HG02571 (cell line): Measurements from ENCODE around the gene HNRNPLL.

Experiments
- ATAC-seq: cut with Tn5 transposase; IDR thresholded peaks from one replicate; pipeline ENCODE4 v1.9.1; 2021; ENCODE audit warnings: mild to moderate bottlenecking, moderate library complexity; ENCODE audit not compliant: unreplicated experiment

Gene HNRNPLL

DNA sequence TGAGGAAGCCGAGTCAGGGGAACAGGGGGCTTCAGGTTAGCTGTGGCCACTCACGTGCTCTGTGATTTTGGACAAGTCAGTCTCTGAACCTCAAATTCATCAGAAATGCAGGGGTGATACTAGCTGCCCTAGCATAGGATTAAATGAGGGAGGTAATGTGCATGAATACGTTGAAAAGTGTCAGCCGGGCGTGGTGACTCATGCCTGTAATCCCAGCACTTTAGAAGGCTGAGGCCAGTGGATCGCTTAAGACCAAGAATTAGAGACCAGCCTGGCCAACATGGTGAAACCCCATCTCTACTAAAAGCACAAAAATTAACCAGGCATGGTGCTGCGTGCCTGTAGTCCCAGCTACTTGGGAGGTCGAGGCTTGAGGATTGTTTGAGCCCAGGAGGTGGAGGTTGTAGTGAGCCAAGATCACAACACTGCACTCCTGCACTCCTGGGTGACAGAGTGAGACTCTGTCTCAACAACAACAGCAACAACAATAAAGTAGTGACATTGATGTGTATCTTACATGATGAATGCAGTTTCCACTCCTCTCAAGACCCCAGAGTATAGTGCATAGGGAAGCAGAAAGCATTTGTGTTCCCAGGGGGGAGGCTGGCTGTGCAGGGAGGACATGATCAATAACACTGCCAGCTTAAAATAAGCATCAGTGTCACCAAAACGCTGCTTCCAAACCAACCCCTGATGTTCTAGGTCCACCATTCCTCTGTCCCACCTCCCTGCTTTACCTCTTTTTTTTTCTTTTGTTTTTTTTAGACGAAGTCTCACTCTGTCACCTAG is 68.8 kb downstream of the HNRNPLL start:
- ATAC-seq = no peak

DNA sequence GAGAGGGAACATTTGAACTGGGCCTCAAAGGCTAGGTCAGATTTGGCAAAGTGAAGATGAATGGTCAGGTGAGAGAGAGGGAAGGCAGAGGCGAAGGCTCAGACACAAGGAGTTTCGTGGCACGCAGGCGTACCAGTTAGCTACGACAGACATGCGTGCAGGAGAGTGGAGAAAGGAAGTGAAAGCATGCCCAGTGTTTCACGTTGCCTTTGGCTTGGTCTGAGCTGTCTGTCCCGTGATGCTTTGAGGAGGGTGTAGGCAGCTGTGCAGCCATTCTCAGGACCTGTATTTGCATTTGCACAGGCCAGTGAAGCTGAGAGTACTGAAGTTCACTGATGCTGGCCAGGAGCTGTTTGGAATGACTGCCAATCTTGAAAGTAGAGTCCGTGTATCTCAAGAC is 69.5 kb downstream of the HNRNPLL start:
- ATAC-seq = peak; percentile 97

DNA sequence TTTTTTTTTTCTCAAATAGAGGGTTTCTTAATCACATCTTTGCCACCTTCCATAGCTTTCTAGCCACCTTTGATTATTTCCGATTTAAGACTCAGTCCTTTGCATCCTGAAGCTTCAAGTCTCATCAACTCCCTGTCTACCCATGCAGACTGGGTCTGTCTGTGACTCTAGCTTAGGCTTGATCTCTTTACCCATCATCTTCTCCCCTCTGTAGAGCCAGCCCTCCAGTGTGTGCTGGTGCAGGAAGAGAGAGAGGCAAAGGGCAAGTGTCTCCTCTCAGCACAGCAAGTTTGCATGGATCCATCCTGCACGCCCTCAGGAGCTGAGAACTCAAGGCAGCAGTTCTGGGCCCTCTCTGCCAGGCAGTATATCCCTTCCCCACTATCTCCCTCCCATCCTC is 70.4 kb downstream of the HNRNPLL start:
- ATAC-seq = no peak

DNA sequence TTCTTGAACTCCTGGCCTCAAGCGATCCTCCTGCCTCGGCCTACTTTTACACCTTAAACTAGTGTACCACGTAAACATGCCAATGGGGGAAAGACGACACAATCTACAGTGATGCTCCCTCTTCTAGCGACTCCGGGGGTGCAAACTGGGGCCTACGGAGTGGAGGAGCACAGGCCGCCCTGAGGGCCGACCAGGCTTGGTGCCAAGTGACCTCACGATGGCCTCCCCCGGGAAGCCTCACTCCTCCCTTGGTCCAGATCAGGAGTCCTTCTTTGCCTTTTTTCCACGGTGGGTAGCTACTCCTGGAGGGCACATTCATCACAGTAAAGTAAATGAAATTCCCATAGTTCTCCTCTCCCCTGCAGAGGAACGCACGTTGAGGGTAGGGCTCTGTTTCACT is 73.5 kb downstream of the HNRNPLL start:
- ATAC-seq = no peak

DNA sequence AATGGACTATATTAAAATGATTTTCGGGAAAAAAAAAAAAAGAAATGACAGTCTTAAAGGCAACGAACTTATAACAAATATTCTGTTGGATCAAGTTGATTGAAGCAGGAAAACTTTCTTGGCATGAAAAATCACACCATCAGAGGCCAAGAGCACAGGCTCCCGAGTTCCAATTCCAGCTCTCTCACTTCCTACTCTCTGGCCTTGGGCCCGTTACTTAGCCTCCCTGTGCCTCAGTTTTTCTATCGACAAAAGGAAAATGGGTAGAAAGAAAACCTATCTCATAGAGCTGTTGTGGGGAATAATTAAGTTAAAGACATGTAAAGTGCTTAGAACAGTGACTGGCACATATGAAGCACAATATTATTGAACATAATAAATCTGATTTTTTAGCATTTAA is 74.2 kb downstream of the HNRNPLL start:
- ATAC-seq = no peak

DNA sequence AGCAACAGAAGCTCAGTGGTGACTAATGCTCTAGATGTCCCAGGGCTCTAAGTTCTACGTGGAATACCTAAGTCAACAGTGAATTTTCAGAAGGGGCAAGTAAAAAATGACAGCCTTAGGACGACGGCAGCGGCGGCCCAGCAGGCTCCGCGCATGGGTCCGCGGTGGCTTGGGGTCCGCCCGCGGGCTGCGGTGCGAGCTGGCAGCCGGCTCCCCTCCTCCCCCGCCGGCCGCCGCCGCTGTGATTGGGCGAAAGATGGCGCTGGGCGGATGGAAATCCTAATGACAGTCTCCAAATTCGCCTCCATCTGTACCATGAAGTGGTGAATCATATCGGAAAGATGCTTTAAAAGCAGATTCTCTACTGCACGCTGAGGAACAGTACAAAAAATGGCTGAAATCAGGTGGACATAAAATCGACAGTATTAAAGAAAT is 74.7 kb downstream of the HNRNPLL start:
- ATAC-seq = no peak

DNA sequence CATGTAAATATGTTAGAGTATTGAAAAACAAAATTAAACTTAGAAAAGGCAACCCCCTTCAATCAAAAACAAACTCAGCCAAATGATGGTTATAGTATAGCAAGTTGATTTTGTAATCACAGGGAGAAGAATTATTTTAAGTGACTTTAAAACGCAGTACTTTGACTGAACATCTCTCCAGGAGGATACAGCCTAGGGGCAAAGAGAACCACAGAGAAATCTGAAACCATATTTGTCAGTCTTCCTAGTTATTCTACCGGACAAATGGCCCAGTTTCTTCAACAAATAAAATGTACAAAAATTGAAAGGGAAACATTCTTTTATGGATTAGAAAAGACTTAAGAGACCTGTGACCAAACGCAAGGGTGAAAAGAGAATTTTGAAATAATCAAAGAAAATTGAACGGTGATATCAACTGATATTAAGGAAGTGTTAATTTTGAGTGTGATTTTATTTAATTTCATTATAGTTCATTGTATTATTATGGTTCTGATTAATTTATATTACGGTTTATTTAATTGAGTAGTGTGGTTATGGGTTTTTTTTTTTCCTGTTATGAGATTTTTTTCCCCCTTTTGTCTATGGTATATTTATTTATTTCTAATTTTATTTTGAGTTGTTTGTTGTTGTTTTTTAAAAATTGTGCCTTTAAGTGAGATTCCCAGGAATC is 75.3 kb downstream of the HNRNPLL start:
- ATAC-seq = no peak

DNA sequence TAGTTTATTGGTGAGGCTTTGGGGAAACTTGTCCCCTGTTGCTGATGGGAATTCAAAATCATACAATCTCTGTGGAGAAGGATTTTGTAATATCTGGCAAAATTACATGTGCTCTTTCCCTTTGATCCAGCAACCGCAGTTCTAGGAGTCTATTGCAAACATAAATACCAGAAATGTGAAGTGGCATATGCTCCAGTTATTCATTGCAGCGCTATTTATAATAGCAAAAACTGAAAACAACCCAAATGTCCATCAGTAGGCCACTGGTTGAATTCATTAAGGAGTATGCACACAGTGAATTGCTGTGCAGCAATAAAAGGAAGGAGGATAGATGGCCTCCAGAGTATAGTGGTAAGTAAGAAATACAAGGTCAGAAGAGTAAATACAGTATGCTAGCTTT is 76.5 kb downstream of the HNRNPLL start:
- ATAC-seq = no peak

DNA sequence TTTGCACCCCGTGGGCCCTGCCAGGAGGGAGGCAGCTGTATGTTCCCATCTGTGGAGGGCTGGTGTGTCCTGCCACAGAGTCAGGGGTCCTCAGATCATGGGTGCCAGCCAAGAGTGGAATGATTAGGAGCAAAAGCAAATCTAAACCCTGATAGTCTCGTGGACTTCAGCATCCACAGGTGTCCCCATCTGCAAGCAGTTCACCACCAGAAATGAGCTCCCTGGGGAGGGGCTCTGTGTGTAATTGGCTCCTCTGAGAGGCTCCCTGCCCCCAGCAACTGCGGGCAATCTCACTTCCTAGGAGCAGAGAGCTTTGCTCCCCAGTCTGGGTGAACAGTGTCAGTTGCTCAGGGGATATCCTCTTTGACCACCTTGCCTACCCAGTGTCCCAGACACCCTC is 78.1 kb downstream of the HNRNPLL start:
- no peak for ATAC-seq

DNA sequence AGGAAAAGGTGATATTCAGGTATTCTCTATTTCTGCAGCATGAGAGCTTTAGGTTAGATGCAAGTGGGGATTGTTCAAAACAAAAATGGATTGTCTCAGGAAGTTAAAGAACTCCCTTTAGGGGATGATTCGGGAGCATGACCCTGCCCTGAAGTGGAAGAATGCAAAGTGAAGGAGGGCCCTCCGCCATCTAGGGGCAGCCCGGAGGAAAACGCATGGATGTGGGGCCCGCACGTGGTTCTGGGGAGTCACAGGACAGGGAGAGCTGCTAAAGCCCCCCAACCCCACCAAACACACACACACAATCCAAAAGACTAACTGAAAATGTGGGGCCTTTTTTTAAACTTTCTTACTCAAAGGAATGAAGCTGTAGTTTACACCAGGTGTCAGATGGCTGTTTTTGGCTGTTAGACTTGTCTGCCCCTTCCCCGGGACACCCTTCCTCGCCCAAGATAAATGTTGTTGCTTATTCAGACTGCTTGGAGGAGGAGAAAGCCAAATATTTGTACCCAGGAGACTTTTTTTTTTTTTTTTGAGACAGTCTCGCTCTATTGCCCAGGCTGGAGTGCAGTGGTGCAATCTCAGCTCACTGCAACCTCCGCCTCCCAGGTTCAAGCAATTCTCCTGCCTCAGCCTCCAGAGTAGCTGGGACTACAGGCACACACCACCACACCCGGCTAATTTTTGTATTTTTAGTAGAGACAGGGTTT is 78.8 kb downstream of the HNRNPLL start:
- no peak for ATAC-seq

DNA sequence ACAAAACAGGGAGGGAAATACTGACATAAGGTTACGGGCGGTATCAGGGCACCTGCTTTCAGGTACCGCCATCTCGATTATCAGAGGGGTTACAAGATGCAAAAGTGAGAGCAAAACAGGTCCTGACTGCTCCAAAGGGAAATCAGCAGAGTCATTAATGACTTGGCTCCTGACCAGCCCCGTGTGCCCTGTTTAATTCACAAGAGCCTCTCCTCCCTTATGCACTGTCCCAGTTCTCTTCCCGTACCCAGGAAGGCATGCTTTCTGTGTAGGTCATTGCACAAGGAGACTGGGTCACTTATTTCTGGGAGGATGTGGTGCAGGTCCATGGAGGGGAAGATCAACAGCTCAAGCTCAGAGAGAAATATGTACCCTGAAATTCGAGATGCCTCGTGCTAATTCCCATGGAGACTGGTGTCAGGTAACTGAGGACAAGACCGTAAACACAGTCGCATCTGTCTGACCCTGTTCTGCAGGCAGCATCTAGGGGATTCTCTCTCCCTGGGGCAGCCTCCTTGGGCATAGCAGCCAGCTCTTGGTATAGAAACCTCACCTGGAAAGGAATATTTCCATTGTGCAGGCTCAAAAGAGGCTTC is 79.9 kb downstream of the HNRNPLL start:
- ATAC-seq = no peak

DNA sequence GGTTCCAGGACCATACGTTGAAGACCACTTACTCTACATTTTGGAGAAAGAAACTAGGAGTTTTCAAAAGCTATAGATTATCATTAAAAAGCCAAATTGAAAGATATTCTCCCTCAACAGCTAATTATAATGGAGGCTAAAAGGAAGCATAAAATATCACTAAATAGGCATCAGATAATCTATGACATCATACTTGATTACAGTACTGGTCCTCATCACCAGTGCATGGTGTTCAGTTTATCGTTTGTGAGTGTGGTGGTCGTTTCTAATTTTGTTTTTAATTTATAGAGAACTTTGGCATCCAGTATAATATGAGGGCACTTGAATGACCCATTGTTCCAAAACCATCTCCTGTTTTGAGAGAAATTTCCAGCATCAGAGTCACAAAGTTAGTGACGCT is 80.9 kb downstream of the HNRNPLL start:
- no peak for ATAC-seq

DNA sequence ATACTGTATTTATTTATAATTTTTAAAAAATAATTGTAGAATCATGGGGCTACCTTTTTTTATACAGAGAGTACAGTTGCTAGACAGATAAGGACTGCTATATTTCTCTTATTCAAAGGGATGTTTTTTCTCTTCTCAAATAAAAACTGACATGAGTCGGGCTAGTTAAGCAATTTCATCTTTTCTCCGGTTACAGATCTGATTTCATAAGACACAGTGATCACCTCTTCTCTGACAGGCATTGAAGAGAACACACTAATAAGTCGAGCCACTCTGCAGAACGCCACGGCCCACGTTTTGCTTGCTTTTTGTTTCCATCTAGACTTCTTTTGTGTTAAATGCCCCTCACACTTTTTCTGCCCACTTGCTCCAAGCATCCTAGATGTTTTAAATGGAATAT is 85.4 kb downstream of the HNRNPLL start:
- no peak for ATAC-seq

DNA sequence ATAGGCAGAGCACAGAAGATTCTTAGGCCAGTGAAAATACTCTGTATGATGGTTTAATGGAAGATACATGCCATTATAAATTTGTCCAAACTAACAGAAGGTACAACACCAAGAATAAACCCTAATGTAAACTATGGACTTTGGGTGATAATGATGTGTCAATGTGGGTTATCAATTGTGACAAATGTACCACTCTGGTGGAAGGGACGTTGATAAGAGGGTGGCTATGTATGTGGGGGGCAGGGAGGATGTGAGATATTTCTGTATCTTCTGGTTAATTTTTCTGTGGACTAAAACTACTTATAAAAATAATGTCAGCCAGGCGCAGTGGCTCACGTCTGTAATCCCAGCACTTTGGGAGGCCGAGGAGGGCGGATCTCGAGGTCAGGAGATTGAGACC is 86.2 kb downstream of the HNRNPLL start:
- no peak for ATAC-seq

DNA sequence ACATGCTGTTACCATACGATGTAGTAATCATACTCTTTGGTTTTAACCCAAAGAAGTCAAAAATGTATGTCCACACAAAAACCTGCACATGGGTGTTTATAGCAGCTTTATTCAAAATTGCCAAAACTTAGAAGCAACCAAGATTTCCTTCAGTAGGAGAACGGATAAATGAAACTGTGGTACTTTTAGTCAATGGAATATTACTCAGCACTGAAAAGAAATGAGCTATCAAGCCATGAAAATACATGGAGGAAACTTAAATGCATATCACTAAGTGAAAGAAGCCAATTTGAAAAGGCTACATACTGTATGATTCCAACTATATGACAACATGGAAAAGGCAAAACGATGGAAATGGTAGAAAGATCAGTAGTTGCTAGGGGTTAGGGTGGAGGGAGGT is 86.6 kb downstream of the HNRNPLL start:
- no peak for ATAC-seq

DNA sequence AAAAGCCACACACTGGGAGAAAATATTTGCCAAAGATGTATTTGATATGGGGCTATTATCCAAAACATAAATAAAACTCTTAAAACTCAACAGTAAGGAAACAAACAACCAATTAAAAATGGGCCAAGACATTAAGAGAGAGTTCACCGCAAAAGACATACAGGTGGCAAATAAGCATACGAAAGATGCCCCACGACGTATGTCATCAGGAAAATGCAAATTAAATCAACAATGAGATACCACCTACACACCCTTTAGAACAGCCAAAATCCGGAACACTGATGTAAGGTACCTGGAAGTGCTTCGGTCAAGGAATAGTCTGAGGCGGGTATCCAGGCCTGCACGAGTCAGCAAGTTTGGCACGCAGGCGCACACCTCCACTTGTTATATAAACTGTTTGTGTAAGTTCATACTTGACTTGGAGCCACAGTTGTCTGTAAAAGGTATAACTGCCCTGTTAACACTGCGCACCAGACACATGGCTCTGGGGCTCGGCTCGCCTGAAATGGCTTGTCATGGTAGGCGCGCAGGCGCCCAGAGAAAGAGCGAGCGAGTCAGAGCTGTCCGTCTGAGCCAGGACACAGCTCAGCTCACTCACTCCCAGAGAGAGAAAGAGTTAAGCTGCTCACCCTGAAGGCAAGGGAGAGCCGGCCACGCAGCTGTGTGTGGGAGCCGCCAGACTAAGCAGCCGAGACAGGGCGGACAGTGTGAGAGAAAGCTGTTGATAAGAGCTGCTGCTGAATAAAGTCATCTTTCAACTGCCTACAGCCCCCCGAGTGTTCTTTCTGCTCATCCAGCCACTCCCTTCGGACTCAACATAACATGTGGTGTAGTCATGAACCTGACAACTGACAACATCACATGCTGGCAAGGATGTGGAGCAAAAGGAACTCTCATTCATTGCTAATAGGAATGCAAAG is 87.3 kb downstream of the HNRNPLL start:
- no peak for ATAC-seq

DNA sequence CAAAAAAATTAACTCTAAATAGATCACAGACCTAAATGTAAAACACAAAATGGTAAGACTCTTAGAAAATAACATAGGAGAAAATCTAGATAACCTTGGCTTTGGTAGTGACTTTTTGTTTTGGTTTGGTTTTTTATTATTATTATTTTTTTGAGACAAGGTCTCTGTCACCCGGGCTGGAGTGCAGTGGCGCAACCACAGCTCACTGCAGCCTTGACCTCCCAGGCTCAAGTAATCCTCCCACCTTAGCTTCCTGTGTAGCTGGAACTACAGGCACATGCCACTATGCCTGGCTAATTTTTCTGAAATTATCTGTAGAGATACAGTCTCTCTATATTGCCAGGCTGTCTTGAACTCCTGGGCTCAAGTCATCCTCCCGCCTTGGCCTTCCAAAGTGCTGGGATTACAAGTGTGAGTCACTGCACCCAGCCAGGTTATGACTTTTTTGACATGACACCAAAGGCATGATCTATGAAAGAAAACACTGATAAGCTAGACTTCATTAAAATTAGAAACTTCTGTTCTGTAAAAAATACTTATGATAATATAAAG is 88.0 kb downstream of the HNRNPLL start:
- ATAC-seq = no peak

DNA sequence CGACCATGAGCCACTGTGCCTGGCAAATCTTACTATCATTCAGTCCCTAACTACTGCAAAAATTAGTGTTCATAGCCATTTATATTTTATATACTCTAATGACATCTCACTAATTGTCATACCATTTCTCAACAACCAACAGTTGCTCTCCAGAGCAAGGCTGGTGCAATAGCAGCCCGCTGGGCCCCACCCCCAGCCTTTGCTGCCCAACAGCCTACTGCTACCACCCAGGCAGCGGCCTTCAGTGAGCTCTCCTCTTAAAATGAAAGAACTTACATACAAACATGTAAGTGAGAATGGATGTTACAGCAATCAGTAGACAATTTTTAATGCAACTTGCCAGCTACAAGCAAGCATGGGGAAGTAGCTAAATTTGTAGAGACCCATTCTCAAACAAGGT is 90.5 kb downstream of the HNRNPLL start:
- ATAC-seq = no peak
